T-cell (primary cell): ENCODE measurements around the gene CTNNB1. TPM values are rescaled to one million over a fixed set of nuclear protein-coding genes. Genes with fewer than 3 reads are reported as not detected.

Source experiments
- ATAC-seq, 4 experiments: fragments of 200-7000 bp in 3 of 4; fragments of 150-1000 bp in 1 of 4; cut with Tn5 transposase; replicated peaks in 1 of 4; 1 replicate in 3 of 4; 2 replicates in 1 of 4; pipeline ENCODE4 v1.10.0; 2021; ENCODE audit warnings: moderate library complexity in 3 of 4, mild to moderate bottlenecking in 2 of 4, moderate number of reproducible peaks in 1 of 4
- CTCF ChIA-PET, 2 donors: fragments of 300-600 bp; sonication (Branson Sonifier 250); formaldehyde crosslinking; loops; one replicate each; lab custom pipeline; 2022; ENCODE audit warnings: antibody characterized with exemption in 2 of 2; lab: Charles Lee
- POLR2A ChIA-PET, 2 donors: fragments of 300-600 bp; sonication (Branson Sonifier 250); formaldehyde crosslinking; loops; one replicate each; lab custom pipeline; 2022; ENCODE audit warnings: antibody characterized with exemption in 2 of 2; lab: Charles Lee
- DNase-seq, 35 experiments: peaks; one replicate each; pipeline versions ENCODE4 v3.0.0 to v3.0.0-alpha.2; 2013 to 2023
- H3K27ac ChIP-seq: one replicate; pipeline ENCODE4 v1.5.1; 2013; ENCODE audit warnings: low read length
- H3K27me3 ChIP-seq, 2 experiments: replicated peaks in 1 of 2; 1 replicate in 1 of 2; 2 replicates in 1 of 2; pipeline versions ENCODE4 v1.6.1 to v1.7.0; 2013; ENCODE audit warnings: low read length in 1 of 2, mixed read lengths in 1 of 2; ENCODE audit not compliant: control insufficient read depth in 2 of 2, insufficient read depth in 2 of 2; ENCODE audit errors: extremely low read depth in 1 of 2
- H3K36me3 ChIP-seq, 2 donors: 1 replicate in 1 of 2; 2 replicates in 1 of 2; pipeline versions ENCODE4 v1.6.1 to v1.7.0; 2013; ENCODE audit warnings: low read length in 1 of 2; ENCODE audit not compliant: control insufficient read depth in 2 of 2, insufficient read depth in 1 of 2; ENCODE audit errors: extremely low read depth in 1 of 2
- H3K4me1 ChIP-seq, 2 experiments: 1 replicate in 1 of 2; 2 replicates in 1 of 2; pipeline versions ENCODE4 v1.6.1 to v1.7.0; 2013; ENCODE audit warnings: low read length in 2 of 2, mixed read lengths in 1 of 2; ENCODE audit not compliant: insufficient read depth in 2 of 2, control insufficient read depth in 1 of 2; ENCODE audit errors: extremely low read depth in 1 of 2
- H3K4me3 ChIP-seq, 2 donors: 1 replicate in 1 of 2; 2 replicates in 1 of 2; pipeline versions ENCODE4 v1.5.1 to v1.7.0; 2013; ENCODE audit warnings: mild to moderate bottlenecking in 2 of 2, low read length in 1 of 2, moderate library complexity in 1 of 2; ENCODE audit not compliant: control insufficient read depth in 1 of 2; ENCODE audit errors: extremely low read depth in 1 of 2
- H3K9me3 ChIP-seq: 2 replicates; pipeline ENCODE4 v1.7.0; 2013
- H3K27ac Mint-ChIP-seq, 2 donors: one replicate each; pipeline ENCODE4 v1.8.0; 2020 to 2021; ENCODE audit warnings: mild to moderate bottlenecking in 2 of 2, mixed read lengths in 2 of 2
- H3K27me3 Mint-ChIP-seq, 2 donors: one replicate each; pipeline ENCODE4 v1.8.0; 2021 to 2022; ENCODE audit warnings: mixed read lengths in 2 of 2
- H3K36me3 Mint-ChIP-seq: one replicate; pipeline ENCODE4 v1.8.0; 2021; ENCODE audit warnings: mixed read lengths
- H3K4me1 Mint-ChIP-seq, 3 donors: one replicate each; pipeline ENCODE4 v1.8.0; 2020 to 2022; ENCODE audit warnings: mixed read lengths in 3 of 3, mild to moderate bottlenecking in 1 of 3
- H3K4me3 Mint-ChIP-seq, 3 donors: one replicate each; pipeline ENCODE4 v1.8.0; 2020 to 2022; ENCODE audit warnings: mild to moderate bottlenecking in 3 of 3, mixed read lengths in 3 of 3, moderate library complexity in 3 of 3
- H3K9me3 Mint-ChIP-seq, 3 donors: one replicate each; pipeline ENCODE4 v1.8.0; 2020 to 2022; ENCODE audit warnings: mixed read lengths in 3 of 3
- WGBS: methylation state at CpG from one replicate; pipeline ENCODE4 v1.1.5; 2013; ENCODE audit warnings: missing lambda C conversion rate; ENCODE audit not compliant: insufficient coverage; 5-methylcytosine and 5-hydroxymethylcytosine counted together
- total RNA-seq, 35 experiments: library from RNA in 6 of 35; stranded (reverse) in 6 of 35; fragments of 120-200 nt in 1 of 35; gene quantifications; one replicate each; pipeline versions ENCODE4 v1.2.1 to v1.2.4 and lab custom pipeline; 2013 to 2026

Gene CTNNB1
- total RNA-seq, 5 donors from 2014 or later (not counting 1 experiment from before 2014, with no cell fraction given) = 147 to 180 (median 173) TPM

- no peak overlapping the region for H3K4me3 ChIP-seq
- H3K27me3 Mint-ChIP-seq = no peaks in the 10 kb centered on the region
- H3K4me1 Mint-ChIP-seq = peaks cover 0 to 5% (median 2%) of the 10 kb centered on the region in 3 donors
- H3K9me3 Mint-ChIP-seq = no peaks in the 10 kb centered on the region
- H3K27ac ChIP-seq = no peak overlapping the region
- POLR2A ChIA-PET = interaction anchor here in 1 of 2 donors (0.6 kb wide), 1 partner anchor 1894 kb away, joined by 4 read pairs; no protein-coding TSS in a partner anchor
- H3K4me1 ChIP-seq = no peaks in the 10 kb centered on the region
- peaks cover 2 to 38% of the 10 kb centered on the region in 2 donors for H3K36me3 ChIP-seq
- 100% methylated on average over 1 of the region's 4 CpGs for WGBS
- DNase-seq (no peak), ATAC-seq (no peak)
- CTCF ChIA-PET = no interaction called here
- no peak overlapping the region for H3K4me3 Mint-ChIP-seq
- peak overlapping the region in 1 of 2 donors; percentile 66 for H3K27ac Mint-ChIP-seq
- H3K27me3 ChIP-seq = no peaks in the 10 kb centered on the region
- H3K36me3 Mint-ChIP-seq = peaks cover 43% of the 10 kb centered on the region
- no peaks in the 10 kb centered on the region for H3K9me3 ChIP-seq
Observed at GRCh38 chr3:41241161-41241560, 41.9 kb downstream of the CTNNB1 start.

GRCh38 chr3:41241800-41242571 lies 42.7 kb downstream of the CTNNB1 start:
- no peaks in the 10 kb centered on the region for H3K4me1 ChIP-seq
- H3K27me3 Mint-ChIP-seq = no peaks in the 10 kb centered on the region
- H3K27ac Mint-ChIP-seq = peak overlapping the region; percentile 12 to 51
- H3K9me3 Mint-ChIP-seq = no peaks in the 10 kb centered on the region
- H3K4me1 Mint-ChIP-seq = peaks cover 0 to 5% (median 2%) of the 10 kb centered on the region in 3 donors
- H3K9me3 ChIP-seq = no peaks in the 10 kb centered on the region
- H3K27me3 ChIP-seq = no peaks in the 10 kb centered on the region
- H3K36me3 Mint-ChIP-seq = peaks cover 38% of the 10 kb centered on the region
- 100% methylated on average over 1 of the region's 7 CpGs for WGBS
- H3K4me3 Mint-ChIP-seq = no peak overlapping the region
- CTCF ChIA-PET = no interaction called here
- H3K36me3 ChIP-seq = peaks cover 2 to 31% of the 10 kb centered on the region in 2 donors
- POLR2A ChIA-PET = no interaction called here
- no peak overlapping the region for H3K27ac ChIP-seq
- DNase-seq (no peak), ATAC-seq (no peak)
- H3K4me3 ChIP-seq = no peak overlapping the region

GRCh38 chr3:41243183-41243582 lies 43.9 kb downstream of the CTNNB1 start:
- no peaks in the 10 kb centered on the region for H3K27me3 ChIP-seq
- H3K4me1 ChIP-seq = no peaks in the 10 kb centered on the region
- ChIA-PET CTCF (no interaction called here), POLR2A (no interaction called here)
- ATAC-seq (peak in 1 of 4 experiments; percentile 17), DNase-seq (no peak)
- H3K36me3 Mint-ChIP-seq = peaks cover 27% of the 10 kb centered on the region
- peak overlapping the region; percentile 36 to 37 for H3K27ac Mint-ChIP-seq
- H3K36me3 ChIP-seq = peaks cover 2 to 19% of the 10 kb centered on the region in 2 donors
- H3K4me3 Mint-ChIP-seq = no peak overlapping the region
- peaks cover 0 to 5% (median 0%) of the 10 kb centered on the region in 3 donors for H3K4me1 Mint-ChIP-seq
- H3K9me3 ChIP-seq = no peaks in the 10 kb centered on the region
- H3K4me3 ChIP-seq = no peak overlapping the region
- WGBS = 100% methylated on average over 1 of the region's 2 CpGs
- no peaks in the 10 kb centered on the region for H3K9me3 Mint-ChIP-seq
- H3K27ac ChIP-seq = no peak overlapping the region
- no peaks in the 10 kb centered on the region for H3K27me3 Mint-ChIP-seq

GRCh38 chr3:41244620-41245336 lies 45.5 kb downstream of the CTNNB1 start:
- no peaks in the 10 kb centered on the region for H3K4me1 Mint-ChIP-seq
- Histone ChIP-seq H3K4me1 (no peaks in the 10 kb centered on the region), H3K36me3 (peaks cover 2 to 3% of the 10 kb centered on the region in 2 donors), H3K27ac (no peak overlapping the region), H3K4me3 (no peak overlapping the region), H3K9me3 (no peaks in the 10 kb centered on the region), H3K27me3 (no peaks in the 10 kb centered on the region)
- peaks cover 12% of the 10 kb centered on the region for H3K36me3 Mint-ChIP-seq
- CTCF ChIA-PET = no interaction called here
- H3K27ac Mint-ChIP-seq = peak overlapping the region; percentile 39
- no peak overlapping the region for H3K4me3 Mint-ChIP-seq
- ATAC-seq (peak in 2 of 4 experiments; percentile 11 to 15), DNase-seq (no peak)
- no peaks in the 10 kb centered on the region for H3K27me3 Mint-ChIP-seq
- no peaks in the 10 kb centered on the region for H3K9me3 Mint-ChIP-seq
- WGBS = 100% methylated on average over 2 of the region's 6 CpGs
- POLR2A ChIA-PET = no interaction called here

- DNase-seq (no peak), ATAC-seq (no peak)
- no peaks in the 10 kb centered on the region for H3K4me1 Mint-ChIP-seq
- H3K36me3 ChIP-seq = no peaks in the 10 kb centered on the region
- no peak overlapping the region for H3K4me3 Mint-ChIP-seq
- no peaks in the 10 kb centered on the region for H3K9me3 ChIP-seq
- peaks cover 0 to 6% (median under 1%) of the 10 kb centered on the region in 3 donors for H3K9me3 Mint-ChIP-seq
- no peak overlapping the region for H3K4me3 ChIP-seq
- ChIA-PET CTCF (no interaction called here), POLR2A (no interaction called here)
- H3K27ac ChIP-seq = no peak overlapping the region
- WGBS = 91% methylated on average over 11 of the region's 12 CpGs
- peaks cover 18% of the 10 kb centered on the region for H3K36me3 Mint-ChIP-seq
- H3K27me3 ChIP-seq = no peaks in the 10 kb centered on the region
- H3K27me3 Mint-ChIP-seq = no peaks in the 10 kb centered on the region
- H3K27ac Mint-ChIP-seq = no peak overlapping the region
- H3K4me1 ChIP-seq = no peaks in the 10 kb centered on the region
Observed at GRCh38 chr3:41247055-41248004, 48.0 kb downstream of the CTNNB1 start.

- ChIA-PET CTCF (no interaction called here), POLR2A (no interaction called here)
- Mint-ChIP-seq H3K4me1 (no peaks in the 10 kb centered on the region), H3K27me3 (no peaks in the 10 kb centered on the region), H3K4me3 (no peak overlapping the region), H3K27ac (no peak overlapping the region), H3K9me3 (peaks cover 0 to 15% (median 4%) of the 10 kb centered on the region in 3 donors), H3K36me3 (peaks cover 22% of the 10 kb centered on the region)
- DNase-seq (no peak), ATAC-seq (no peak)
- Histone ChIP-seq H3K27ac (no peak overlapping the region), H3K4me1 (no peaks in the 10 kb centered on the region), H3K9me3 (no peaks in the 10 kb centered on the region), H3K27me3 (no peaks in the 10 kb centered on the region), H3K4me3 (no peak overlapping the region), H3K36me3 (no peaks in the 10 kb centered on the region)
- 91% methylated on average over 3 of the region's 3 CpGs for WGBS
Observed at GRCh38 chr3:41248525-41248924, 49.2 kb downstream of the CTNNB1 start.
